ENCODE measurements around the gene FLNC.

DNA sequence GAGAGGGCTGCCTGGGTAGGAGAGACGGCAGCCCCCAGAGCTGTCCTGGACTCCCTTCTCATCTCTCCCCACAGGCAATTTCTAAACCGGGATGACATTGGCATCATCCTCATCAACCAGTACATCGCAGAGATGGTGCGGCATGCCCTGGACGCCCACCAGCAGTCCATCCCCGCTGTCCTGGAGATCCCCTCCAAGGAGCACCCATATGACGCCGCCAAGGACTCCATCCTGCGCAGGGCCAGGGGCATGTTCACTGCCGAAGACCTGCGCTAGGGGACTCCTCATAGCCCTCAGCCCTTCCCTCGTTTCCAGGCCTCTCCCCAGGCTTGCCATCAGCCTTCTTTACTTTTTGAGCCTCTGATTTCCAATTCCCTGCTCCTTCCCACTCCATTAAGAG, 35.1 kb downstream of the FLNC start:
- TF ChIP-seq GATA2 (IDR thresholded peaks at IDR 0.05; ENCODE audit: low read depth, low read length), result no peak
- TF ChIP-seq GATA3 (IDR thresholded peaks at IDR 0.05; ENCODE audit: low read depth, low read length), result no peak
